Ovary (tissue), 9 donors: ENCODE measurements around the gene TP53BP2. TPM values are rescaled to one million over a fixed set of nuclear protein-coding genes. Genes with fewer than 3 reads are reported as not detected.

Experiments
- DNase-seq, 5 donors: peaks; one replicate each; pipeline ENCODE4 v3.0.0-alpha.2; 2019 to 2020
- H3K27ac ChIP-seq, 2 donors: fragments of 200-600 bp; one replicate each; pipeline versions ENCODE4 v1.5.1 to v1.8.0; 2019 to 2022
- H3K27me3 ChIP-seq: fragments of 200-600 bp; one replicate; pipeline ENCODE4 v1.8.0; 2022
- H3K36me3 ChIP-seq: fragments of 200-600 bp; sonication (generic); one replicate; pipeline ENCODE4 v1.5.1; 2019
- H3K4me1 ChIP-seq: one replicate; pipeline ENCODE4 v1.8.1; 2013; ENCODE audit warnings: mild to moderate bottlenecking, moderate library complexity; ENCODE audit not compliant: insufficient read depth
- H3K4me3 ChIP-seq: fragments of 200-600 bp; sonication (generic); one replicate; pipeline ENCODE4 v1.5.1; 2017
- H3K9me3 ChIP-seq, 2 donors: fragments of 200-600 bp in 1 of 2; sonication (generic) in 1 of 2; one replicate each; pipeline versions ENCODE4 v1.5.1 to v1.8.1; 2013 to 2019; ENCODE audit warnings: mild to moderate bottlenecking in 1 of 2, moderate library complexity in 1 of 2
- CTCF ChIP-seq, 3 donors: fragments of 450-650 bp in 2 of 3; fragments of 200-600 bp in 1 of 3; IDR thresholded peaks; one replicate each; pipeline versions ENCODE4 v1.5.1 to v1.8.0; 2016 to 2022; ENCODE audit warnings: antibody characterized with exemption in 3 of 3, mild to moderate bottlenecking in 1 of 3
- EP300 ChIP-seq: sonication (generic); formaldehyde crosslinking; IDR thresholded peaks from one replicate; pipeline ENCODE4 v1.6.1; 2017; ENCODE audit warnings: antibody characterized with exemption
- POLR2A ChIP-seq: fragments of 450-650 bp; IDR thresholded peaks from one replicate; pipeline ENCODE4 v1.6.1; 2017; ENCODE audit warnings: antibody characterized with exemption, mild to moderate bottlenecking, moderate library complexity
- WGBS, 3 donors: extraction: QIAGEN DNeasy Blood & Tissue Kit in 1 of 3; methylation state at CpG; one replicate each; pipeline versions ENCODE4 v1.1.5 to v1.1.7; 2013 to 2017; 5-methylcytosine and 5-hydroxymethylcytosine counted together
- intact Hi-C, 4 donors: fragments of 100-400 bp; cut with DNase I; formaldehyde crosslinking; loops; one replicate each; pipeline versions ENCODE4 v1.11.0 to v1.15.1; 2022 to 2023
- polyA plus RNA-seq, 2 donors: library from polyadenylated mRNA; stranded (reverse); fragments of 200-250 nt in 1 of 2; fragments of 350-450 nt in 1 of 2; fragmentation: Illumina TruSeq in 1 of 2; extraction: RNeasy Lipid Tissue Mini Kit (QIAGEN cat#74804) in 1 of 2; gene quantifications; one replicate each; pipeline ENCODE4 v1.2.3, GENCODE V29; 2013 to 2014
- total RNA-seq, 7 donors: library from RNA; depleted of rRNA in 2 of 7; stranded (reverse); fragments of >200 nt in 2 of 7; fragmentation: NEBNext Ultra II Directional in 3 of 7; extraction: Animal tissue kit (Norgen Biotek cat#: 25700) in 3 of 7; gene quantifications; one replicate each; pipeline versions ENCODE4 v1.1.0 to v1.2.4, GENCODE V29; 2016 to 2023
- donor health status: DM: no; HTN: no; CAD: no; lungs with moderate emphysema.
- donor health status: DM: no; HTN: no; CAD: no.
- donor health status: Bipolar disorder and iron deficiency.
- donor health status: DM: yes; HTN: yes; CAD: no.
- donor health status: DM: no; HTN: no; CAD: no.
- donor health status: DM: yes; HTN: yes; CAD: no.

Gene TP53BP2
- total and polyA plus RNA-seq, 9 donors, result 12.4 to 43.6 (median 36.8) TPM

GRCh38 chr1:223788746-223789415 lies 56.9 kb downstream of the TP53BP2 start:
- H3K27ac ChIP-seq, result no peak overlapping the region
- TF ChIP-seq EP300 (no peak), POLR2A (no peak), CTCF (IDR thresholded peaks at IDR 0.05) (no peak)
- no peak for DNase-seq
- intact Hi-C loops, result no loop called here
- peaks cover 3% of the 10 kb centered on the region for H3K4me1 ChIP-seq
- H3K4me3 ChIP-seq, result no peak overlapping the region
- WGBS, 3 donors, result 60 to 74% (median 71%) methylated on average over 4 of the region's 4 CpGs
- H3K36me3 ChIP-seq, result no peaks in the 10 kb centered on the region
- no peaks in the 10 kb centered on the region for H3K27me3 ChIP-seq
- no peaks in the 10 kb centered on the region for H3K9me3 ChIP-seq

- intact Hi-C loops, result no loop called here
- H3K27ac ChIP-seq, result no peak overlapping the region
- DNase-seq, result no peak
- H3K4me3 ChIP-seq, result no peak overlapping the region
- TF ChIP-seq CTCF (IDR thresholded peaks at IDR 0.05) (no peak), EP300 (no peak), POLR2A (no peak)
- WGBS, 3 donors, result 10 to 28% (median 18%) methylated on average over 5 of the region's 5 CpGs
- H3K27me3 ChIP-seq, result no peaks in the 10 kb centered on the region
- no peaks in the 10 kb centered on the region for H3K36me3 ChIP-seq
- H3K9me3 ChIP-seq, result no peaks in the 10 kb centered on the region
- H3K4me1 ChIP-seq, result peaks cover 3% of the 10 kb centered on the region
These were observed 59.9 kb downstream of the TP53BP2 start for GRCh38 chr1:223785808-223786207.

- Histone ChIP-seq H3K36me3 (no peaks in the 10 kb centered on the region), H3K4me3 (no peak overlapping the region), H3K4me1 (peaks cover 3% of the 10 kb centered on the region), H3K27ac (no peak overlapping the region), H3K27me3 (no peaks in the 10 kb centered on the region), H3K9me3 (no peaks in the 10 kb centered on the region)
- no peak for DNase-seq
- no peak for TF ChIP-seq POLR2A
- TF ChIP-seq CTCF (IDR thresholded peaks at IDR 0.05), result no peak
- TF ChIP-seq EP300, result no peak
- intact Hi-C loops, result no loop called here
- WGBS, 3 donors, result 80 to 86% (median 83%) methylated on average over 4 of the region's 4 CpGs
These were observed 61.2 kb downstream of the TP53BP2 start for GRCh38 chr1:223784541-223784940.

GRCh38 chr1:223783676-223784075 lies 62.1 kb downstream of the TP53BP2 start:
- H3K9me3 ChIP-seq, result no peaks in the 10 kb centered on the region
- intact Hi-C loops, result no loop called here
- no peak overlapping the region for H3K27ac ChIP-seq
- H3K36me3 ChIP-seq, result no peaks in the 10 kb centered on the region
- WGBS, 3 donors, result 37 to 86% (median 41%) methylated on average over 1 of the region's 1 CpG
- no peak overlapping the region for H3K4me3 ChIP-seq
- TF ChIP-seq CTCF (IDR thresholded peaks at IDR 0.05) (no peak), EP300 (no peak), POLR2A (no peak)
- peaks cover 3% of the 10 kb centered on the region for H3K4me1 ChIP-seq
- DNase-seq, result no peak
- H3K27me3 ChIP-seq, result no peaks in the 10 kb centered on the region
